Measurements from ENCODE around the gene PCDH15. TPM values are rescaled to one million over a fixed set of nuclear protein-coding genes. Genes with fewer than 3 reads are reported as not detected.

Gene PCDH15
- total and polyA plus RNA-seq, 9 of the 15 experiments (the other 6 are each of a cell fraction or from before 2014, with no cell fraction given): not detected

DNA sequence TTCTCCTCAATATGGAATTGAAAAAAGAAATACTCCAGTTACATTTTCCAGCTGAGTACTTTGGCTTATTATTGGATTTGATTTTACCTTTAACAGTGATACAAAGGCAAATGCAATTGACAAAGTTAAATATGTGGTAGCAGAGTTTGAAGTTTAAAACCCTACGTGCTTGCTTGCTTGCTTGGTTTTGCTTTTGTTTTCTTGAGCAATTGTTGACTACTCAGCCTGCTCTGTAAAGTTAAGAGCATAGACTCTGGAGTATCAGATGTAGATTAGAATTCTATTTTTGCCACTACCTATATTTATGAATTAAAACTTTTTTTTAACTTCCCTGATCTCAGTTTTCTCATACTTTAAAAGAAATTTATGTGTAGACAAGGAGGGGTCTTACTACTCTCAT lies 51.4 kb downstream of the PCDH15 start:
- ATAC-seq: no peak
- Histone ChIP-seq H3K4me1 (replicated peaks in 1 of 2; ENCODE audit: control insufficient read depth in 2 of 2, insufficient read depth in 2 of 2, low read length in 2 of 2) (no peaks in the 10 kb centered on the region), H3K36me3 (ENCODE audit: control insufficient read depth, insufficient read depth, low read length) (no peaks in the 10 kb centered on the region), H3K79me2 (ENCODE audit: control insufficient read depth, insufficient read depth, low read length) (no peaks in the 10 kb centered on the region), H3K4me3 (no peak overlapping the region), H3K27me3 (ENCODE audit: control insufficient read depth in 2 of 2, insufficient read depth in 2 of 2, low read length in 2 of 2) (no peaks in the 10 kb centered on the region), H4K20me1 (replicated peaks; ENCODE audit: control insufficient read depth, insufficient read depth, low read length) (no peaks in the 10 kb centered on the region), H3K27ac (ENCODE audit: extremely low read depth, low read depth, low read length) (no peak overlapping the region), H3K9me3 (replicated peaks; ENCODE audit: control insufficient read depth, insufficient read depth, low read depth, low read length) (no peaks in the 10 kb centered on the region; the same call in 1 of the 2 replicates), H2AFZ (ENCODE audit: low read depth, low read length) (no peak overlapping the region), H3K9me1 (ENCODE audit: control insufficient read depth, insufficient read depth, low read length) (no peaks in the 10 kb centered on the region), H3K9ac (ENCODE audit: insufficient read depth in 1 of 2, low read depth in 2 of 2, low read length in 2 of 2) (no peak overlapping the region), H3K4me2 (ENCODE audit: insufficient read depth, low read length) (no peak overlapping the region)
- no peak for TF ChIP-seq CHD1 (IDR thresholded peaks at IDR 0.05; ENCODE audit: low read length)
- TF ChIP-seq ZFP30 (CRISPR knock-in tag; IDR thresholded peaks at IDR 0.05; ENCODE audit: borderline replicate concordance): no peak
- no peak for TF ChIP-seq ZNF707 (CRISPR knock-in tag; conservative IDR thresholded peaks at IDR 0.05)
- TF ChIP-seq, protein P1, sequence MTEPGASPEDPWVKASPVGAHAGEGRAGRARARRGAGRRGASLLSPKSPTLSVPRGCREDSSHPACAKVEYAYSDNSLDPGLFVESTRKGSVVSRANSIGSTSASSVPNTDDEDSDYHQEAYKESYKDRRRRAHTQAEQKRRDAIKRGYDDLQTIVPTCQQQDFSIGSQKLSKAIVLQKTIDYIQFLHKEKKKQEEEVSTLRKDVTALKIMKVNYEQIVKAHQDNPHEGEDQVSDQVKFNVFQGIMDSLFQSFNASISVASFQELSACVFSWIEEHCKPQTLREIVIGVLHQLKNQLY (CRISPR knock-in tag; conservative IDR thresholded peaks at IDR 0.05): no peak
- BruUV-seq (replicated peaks): no TSS peak
- intact Hi-C loops (cut with micrococcal nuclease): no loop called here
- in situ Hi-C loops (cut with MboI): no loop called here
- ChIA-PET POLR2A (no interaction called here), CTCF (ENCODE audit: low intra/inter-chr PET ratio) (no interaction called here)
- FAIRE-seq: no peak
- 6% methylated on average over 1 of the region's 1 CpG for WGBS (ENCODE audit: insufficient coverage, low coverage, missing lambda C conversion rate)
- DNase-seq (ENCODE audit: extremely low read depth in 1 of 4, low spot score in 3 of 4): no peak

DNA sequence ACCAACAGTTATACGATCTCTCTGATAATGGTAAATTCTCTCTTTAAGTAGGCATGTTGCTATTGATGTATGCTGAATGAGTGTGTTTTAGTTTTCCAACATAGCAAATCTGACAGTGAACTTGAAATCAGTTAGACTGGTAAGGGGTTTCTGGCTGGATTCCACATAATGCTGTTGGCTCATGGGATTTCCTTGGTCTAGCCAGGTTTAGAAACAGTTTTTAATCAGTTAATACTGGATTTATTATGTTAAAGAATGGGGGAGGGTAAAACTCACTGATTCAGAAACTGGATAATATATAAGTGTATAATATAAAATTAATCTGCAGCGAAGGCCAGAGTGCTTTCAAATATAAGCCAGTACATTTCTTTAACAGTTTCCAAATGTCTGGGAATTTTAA lies 55.6 kb downstream of the PCDH15 start:
- in situ Hi-C loops (cut with MboI) (no loop called here), intact Hi-C loops (cut with micrococcal nuclease) (no loop called here)
- Histone ChIP-seq H4K20me1 (replicated peaks; ENCODE audit: control insufficient read depth, insufficient read depth, low read length) (no peaks in the 10 kb centered on the region), H3K4me2 (ENCODE audit: insufficient read depth, low read length) (no peak overlapping the region), H3K9me1 (ENCODE audit: control insufficient read depth, insufficient read depth, low read length) (no peaks in the 10 kb centered on the region), H3K4me3 (no peak overlapping the region), H3K36me3 (ENCODE audit: control insufficient read depth, insufficient read depth, low read length) (no peaks in the 10 kb centered on the region), H3K27me3 (ENCODE audit: control insufficient read depth in 2 of 2, insufficient read depth in 2 of 2, low read length in 2 of 2) (no peaks in the 10 kb centered on the region), H3K27ac (ENCODE audit: extremely low read depth, low read depth, low read length) (no peak overlapping the region), H3K9ac (ENCODE audit: insufficient read depth in 1 of 2, low read depth in 2 of 2, low read length in 2 of 2) (no peak overlapping the region), H2AFZ (ENCODE audit: low read depth, low read length) (no peak overlapping the region), H3K4me1 (replicated peaks in 1 of 2; ENCODE audit: control insufficient read depth in 2 of 2, insufficient read depth in 2 of 2, low read length in 2 of 2) (no peaks in the 10 kb centered on the region), H3K9me3 (replicated peaks; ENCODE audit: control insufficient read depth, insufficient read depth, low read depth, low read length) (no peaks in the 10 kb centered on the region; the same call in 1 of the 2 replicates), H3K79me2 (ENCODE audit: control insufficient read depth, insufficient read depth, low read length) (no peaks in the 10 kb centered on the region)
- ChIA-PET POLR2A (no interaction called here), CTCF (ENCODE audit: low intra/inter-chr PET ratio) (no interaction called here)
- FAIRE-seq: no peak
- DNase-seq (ENCODE audit: extremely low read depth in 1 of 4, low spot score in 3 of 4): no peak
- WGBS (ENCODE audit: insufficient coverage, low coverage, missing lambda C conversion rate): 0% methylated on average over 2 of the region's 2 CpGs
- BruUV-seq (replicated peaks): no TSS peak
- no peak for ATAC-seq
- TF ChIP-seq, protein P2, sequence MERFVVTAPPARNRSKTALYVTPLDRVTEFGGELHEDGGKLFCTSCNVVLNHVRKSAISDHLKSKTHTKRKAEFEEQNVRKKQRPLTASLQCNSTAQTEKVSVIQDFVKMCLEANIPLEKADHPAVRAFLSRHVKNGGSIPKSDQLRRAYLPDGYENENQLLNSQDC (CRISPR knock-in tag; IDR thresholded peaks at IDR 0.05): no peak
- TF ChIP-seq HDGF (IDR thresholded peaks at IDR 0.05) (no peak), MAFG (tag; conservative IDR thresholded peaks at IDR 0.05) (no peak), ZNF431 (CRISPR knock-in tag; IDR thresholded peaks at IDR 0.05) (no peak), MAZ (CRISPR knock-in tag; conservative IDR thresholded peaks at IDR 0.05 in 1 of 2, IDR thresholded peaks at IDR 0.05 in 1 of 2) (no peak), CREM (IDR thresholded peaks at IDR 0.05; ENCODE audit: low read depth) (no peak), DIDO1 (tag; IDR thresholded peaks at IDR 0.05; ENCODE audit: low read depth) (no peak)
- TF ChIP-seq, protein P3, sequence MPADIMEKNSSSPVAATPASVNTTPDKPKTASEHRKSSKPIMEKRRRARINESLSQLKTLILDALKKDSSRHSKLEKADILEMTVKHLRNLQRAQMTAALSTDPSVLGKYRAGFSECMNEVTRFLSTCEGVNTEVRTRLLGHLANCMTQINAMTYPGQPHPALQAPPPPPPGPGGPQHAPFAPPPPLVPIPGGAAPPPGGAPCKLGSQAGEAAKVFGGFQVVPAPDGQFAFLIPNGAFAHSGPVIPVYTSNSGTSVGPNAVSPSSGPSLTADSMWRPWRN (IDR thresholded peaks at IDR 0.05; ENCODE audit: low read depth): no peak
- TF ChIP-seq, protein P1 (CRISPR knock-in tag; conservative IDR thresholded peaks at IDR 0.05): no peak
- TF ChIP-seq, protein P4, sequence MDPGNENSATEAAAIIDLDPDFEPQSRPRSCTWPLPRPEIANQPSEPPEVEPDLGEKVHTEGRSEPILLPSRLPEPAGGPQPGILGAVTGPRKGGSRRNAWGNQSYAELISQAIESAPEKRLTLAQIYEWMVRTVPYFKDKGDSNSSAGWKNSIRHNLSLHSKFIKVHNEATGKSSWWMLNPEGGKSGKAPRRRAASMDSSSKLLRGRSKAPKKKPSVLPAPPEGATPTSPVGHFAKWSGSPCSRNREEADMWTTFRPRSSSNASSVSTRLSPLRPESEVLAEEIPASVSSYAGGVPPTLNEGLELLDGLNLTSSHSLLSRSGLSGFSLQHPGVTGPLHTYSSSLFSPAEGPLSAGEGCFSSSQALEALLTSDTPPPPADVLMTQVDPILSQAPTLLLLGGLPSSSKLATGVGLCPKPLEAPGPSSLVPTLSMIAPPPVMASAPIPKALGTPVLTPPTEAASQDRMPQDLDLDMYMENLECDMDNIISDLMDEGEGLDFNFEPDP (CRISPR knock-in tag; IDR thresholded peaks at IDR 0.05): no peak

All from K562 (cell line).